ENCODE measurements around the gene PCED1A. TPM values are rescaled to one million over a fixed set of nuclear protein-coding genes. Genes with fewer than 3 reads are reported as not detected.

PCED1A gene
- total and polyA plus RNA-seq, 2 of the 13 experiments (the other 11 are each of a cell fraction or from before 2014, with no cell fraction given) = 40.1 to 84.2 TPM

GRCh38 chr20:2873010-2873746 lies 32.7 kb upstream of the PCED1A start, which contains the start of gene PTPRA (continued):
- TF ChIP-seq IKZF5 (CRISPR knock-in tag; IDR thresholded peaks at IDR 0.05) (peak; percentile 78), HNRNPH1 (optimal IDR thresholded peaks at IDR 0.05; ENCODE audit: low read depth, low read length) (no peak), POLR2AphosphoS5 (IDR thresholded peaks at IDR 0.05; ENCODE audit: low read depth, low read length) (peak; percentile 96), FLYWCH1 (CRISPR knock-in tag; IDR thresholded peaks at IDR 0.05) (peak; percentile 94), ZNF510 (CRISPR knock-in tag; IDR thresholded peaks at IDR 0.05; ENCODE audit: low read depth) (peak; percentile 96), ARNT (IDR thresholded peaks at IDR 0.05) (no peak), ZNF142 (CRISPR knock-in tag; IDR thresholded peaks at IDR 0.05) (no peak; the same call in 1 of the 2 replicates), ZHX2 (IDR thresholded peaks at IDR 0.05; ENCODE audit: low read depth) (peak; percentile 87), ZHX2 (CRISPR knock-in tag; IDR thresholded peaks at IDR 0.05; ENCODE audit: borderline replicate concordance) (peak; percentile 11; the same call in 1 of the 2 replicates), UBTF (CRISPR knock-in tag; IDR thresholded peaks at IDR 0.05) (peak; percentile 84), GMEB2 (CRISPR knock-in tag; IDR thresholded peaks at IDR 0.05; ENCODE audit: low read depth) (peak; percentile 75), MIXL1 (CRISPR knock-in tag; IDR thresholded peaks at IDR 0.05) (peak; percentile 75; the same call in 1 of the 2 replicates)

All from HepG2 (cell line).